Stimulated activated CD4-positive, alpha-beta T cell treated with anti-CD3 and anti-CD28 coated beads, Interleukin-1b, Interleukin-23, amount 100 ng/mL, for 48 hours (primary cell): ENCODE results near the gene RNF39.
"Not testable (repeated sequence)": the region's sequence is repeated elsewhere in the genome, so short reads cannot be mapped to it uniquely, and the experiment has no call there.

Experiments used
- DNase-seq: peaks from one replicate; pipeline ENCODE4 v3.0.0-alpha.2; 2020

RNF39 gene

DNA sequence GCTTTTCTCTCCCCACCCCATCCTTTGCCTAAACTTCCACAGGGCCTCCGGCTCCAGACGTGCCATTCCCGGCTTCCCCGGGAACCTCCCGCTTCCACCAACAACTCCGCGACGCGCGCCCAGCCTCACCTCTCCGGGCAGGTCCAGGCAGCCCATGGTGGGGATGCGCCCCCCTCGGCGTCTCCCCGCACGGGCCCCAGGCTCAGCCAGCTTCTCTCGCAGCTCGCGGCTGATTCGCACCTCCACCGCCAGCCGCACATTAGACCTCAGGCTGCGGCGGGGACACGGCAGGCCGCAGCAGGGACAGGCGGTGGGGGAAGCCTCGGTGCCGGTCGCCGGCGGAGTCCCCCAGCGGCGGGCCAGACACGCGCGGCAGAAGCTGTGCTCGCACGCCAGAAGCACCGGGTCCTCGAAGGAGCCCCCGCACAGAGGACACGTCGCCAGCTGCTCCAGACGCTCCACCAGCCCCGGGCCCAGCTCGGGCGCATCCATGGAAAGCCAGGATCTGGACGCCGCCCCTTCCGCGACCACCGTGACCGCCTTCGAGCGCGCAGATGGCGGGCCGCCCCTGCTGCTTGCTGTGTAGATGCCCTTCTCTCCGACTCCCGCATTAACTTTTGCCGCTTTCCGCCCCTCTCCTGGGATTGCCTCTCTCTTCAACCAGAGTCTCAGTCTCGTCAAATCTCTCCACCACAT lies at the start of gene RNF39:
TSS of gene RNF39 (minus strand) at position 676 of the 696 bp plus-strand sequence. CDS start at position 492, 184 bp downstream.
- DNase-seq: no peak

DNA sequence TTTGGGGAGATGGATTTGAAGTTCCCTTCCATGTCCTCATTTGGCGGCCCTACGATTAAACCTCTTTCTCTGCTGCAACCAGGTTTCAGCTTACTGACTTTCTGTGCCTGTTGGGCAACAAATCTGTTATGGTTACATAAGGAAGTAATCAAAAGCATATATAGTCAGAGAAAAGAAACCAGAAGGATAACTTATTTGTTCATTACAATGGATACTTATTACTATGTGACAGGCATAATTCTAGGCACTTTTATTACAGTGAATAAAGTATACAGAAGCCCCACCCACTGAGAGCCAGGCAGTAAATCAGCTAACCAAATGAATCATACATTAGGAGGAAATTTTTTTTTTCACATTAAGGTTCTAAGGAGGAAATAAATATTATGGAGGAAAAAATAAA lies 46.9 kb upstream of the RNF39 start:
- no peak for DNase-seq

DNA sequence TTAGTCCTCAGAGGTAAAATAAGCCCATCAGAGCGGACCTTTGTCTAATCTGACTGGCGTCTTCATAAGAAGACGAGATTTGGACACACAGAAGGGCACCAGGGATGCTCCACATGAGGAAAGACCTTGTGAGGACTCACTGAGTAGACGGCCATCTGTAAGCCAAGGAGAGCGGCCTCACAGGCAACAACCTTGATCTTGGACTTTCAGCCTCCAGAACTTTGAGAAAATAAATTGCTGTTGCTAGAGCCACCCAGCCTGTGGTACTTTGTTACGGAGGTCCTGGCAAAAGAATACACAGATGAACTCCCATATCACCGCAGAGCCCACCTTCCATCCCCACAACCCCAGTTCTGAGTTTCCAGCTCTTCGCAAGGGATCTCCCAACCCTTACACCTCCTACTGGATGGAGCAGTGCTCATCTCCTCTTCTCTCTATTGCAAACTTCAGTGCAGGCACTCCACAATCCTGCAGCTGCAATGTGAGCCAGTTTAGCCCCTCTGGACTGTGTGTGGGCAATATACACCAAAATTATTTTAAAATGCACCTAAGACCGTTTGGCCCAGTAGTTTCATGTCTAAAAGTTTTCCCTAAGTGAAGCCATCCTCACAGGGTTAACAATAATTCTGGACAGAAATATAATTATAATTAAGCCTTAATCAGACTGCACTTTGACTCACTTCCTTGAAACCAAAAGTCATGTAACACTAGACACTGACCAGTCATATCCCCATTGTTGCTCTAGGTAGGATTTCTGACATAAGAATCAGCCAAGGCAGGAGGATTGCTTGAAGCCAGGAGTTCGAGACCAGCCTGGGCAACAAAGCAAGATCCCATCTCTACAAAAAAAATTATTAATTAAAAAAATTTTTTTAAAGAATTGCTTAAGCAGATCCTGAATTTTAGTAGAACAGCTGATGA lies 46.1 kb upstream of the RNF39 start:
- no peak for DNase-seq

DNA sequence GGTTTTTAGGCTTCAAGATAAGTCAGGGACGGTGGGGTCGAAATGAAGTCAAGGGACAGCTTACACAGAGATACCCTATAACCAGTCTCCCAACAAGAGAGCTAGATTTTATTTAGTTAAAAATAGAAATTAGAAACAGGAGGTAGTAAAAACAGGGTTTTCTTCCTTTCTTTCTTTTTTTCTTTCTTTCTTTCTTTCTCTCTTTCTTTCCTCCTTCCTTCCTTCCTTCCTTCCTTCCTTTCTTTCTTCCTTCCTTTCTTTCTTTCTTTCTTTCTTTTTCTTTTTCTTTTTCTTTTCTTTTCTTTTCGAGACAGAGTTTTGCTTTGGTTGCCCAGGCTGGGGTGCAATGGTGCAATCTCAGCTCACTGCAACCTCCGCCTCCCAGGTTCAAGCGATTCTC lies 43.1 kb upstream of the RNF39 start:
- DNase-seq: not testable (repeated sequence)

- no peak for DNase-seq
These were observed 41.2 kb upstream of the RNF39 start for GRCh38 chr6:30116724-30117123.

DNA sequence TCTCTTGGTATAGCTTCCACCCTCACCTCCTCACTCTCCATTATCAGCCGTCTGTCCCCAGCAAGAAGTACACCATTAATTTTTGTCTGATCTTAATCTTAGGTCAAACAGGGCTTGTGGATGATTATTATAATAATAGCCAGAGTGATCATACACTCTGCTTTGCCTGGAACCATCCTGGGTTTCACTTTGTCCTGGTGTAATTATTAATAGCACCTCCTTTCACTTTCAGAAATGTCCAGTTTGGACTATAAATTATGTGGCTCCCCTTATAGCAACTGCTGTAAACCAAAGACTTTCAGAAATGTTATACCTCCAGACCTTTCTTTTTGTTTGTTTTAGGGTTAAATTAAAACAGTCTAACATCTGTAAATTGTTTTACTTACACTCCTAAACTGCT lies 38.3 kb upstream of the RNF39 start:
- DNase-seq: no peak

DNA sequence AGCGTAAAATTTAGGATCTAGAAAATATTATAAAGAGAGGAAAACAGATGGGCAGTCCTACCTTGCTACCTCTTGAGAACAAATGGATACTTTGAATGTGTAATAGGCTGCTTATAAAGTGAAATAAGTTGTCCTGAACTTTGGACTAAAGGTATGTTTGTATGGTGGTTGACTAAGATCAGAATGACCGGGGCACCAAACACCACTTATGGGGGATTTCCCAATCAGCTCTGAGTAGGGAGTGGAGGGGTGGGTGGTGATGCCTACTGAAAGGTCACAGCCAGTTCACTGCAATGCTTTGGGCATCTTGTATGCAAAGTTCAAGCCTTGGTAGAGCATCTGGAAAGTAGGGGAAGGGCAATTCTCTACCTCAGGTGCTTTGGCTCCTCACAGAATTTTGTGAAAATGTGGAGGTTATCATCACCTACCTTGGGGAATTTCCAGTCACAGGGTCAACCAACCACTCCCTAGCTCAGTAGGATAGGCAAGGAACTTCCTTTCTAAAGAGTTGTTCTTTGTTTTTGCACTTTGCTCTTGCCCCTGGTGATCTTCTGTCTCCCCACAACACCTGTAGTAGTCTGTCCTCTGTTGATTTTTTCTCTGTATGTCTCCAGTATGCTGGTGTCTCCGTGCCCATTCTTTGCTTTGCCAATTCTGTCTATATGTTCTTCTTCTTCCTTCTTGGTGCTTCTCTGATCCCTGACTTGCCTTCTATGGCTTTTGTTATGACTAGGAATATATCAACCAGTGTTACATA lies 37.6 kb upstream of the RNF39 start, which contains the start of gene TRIM31:
TSS of gene TRIM31 (minus strand) at position 88 of the 757 bp plus-strand sequence. CDS start 285 bp downstream, outside the sequence.
- DNase-seq: no peak

DNA sequence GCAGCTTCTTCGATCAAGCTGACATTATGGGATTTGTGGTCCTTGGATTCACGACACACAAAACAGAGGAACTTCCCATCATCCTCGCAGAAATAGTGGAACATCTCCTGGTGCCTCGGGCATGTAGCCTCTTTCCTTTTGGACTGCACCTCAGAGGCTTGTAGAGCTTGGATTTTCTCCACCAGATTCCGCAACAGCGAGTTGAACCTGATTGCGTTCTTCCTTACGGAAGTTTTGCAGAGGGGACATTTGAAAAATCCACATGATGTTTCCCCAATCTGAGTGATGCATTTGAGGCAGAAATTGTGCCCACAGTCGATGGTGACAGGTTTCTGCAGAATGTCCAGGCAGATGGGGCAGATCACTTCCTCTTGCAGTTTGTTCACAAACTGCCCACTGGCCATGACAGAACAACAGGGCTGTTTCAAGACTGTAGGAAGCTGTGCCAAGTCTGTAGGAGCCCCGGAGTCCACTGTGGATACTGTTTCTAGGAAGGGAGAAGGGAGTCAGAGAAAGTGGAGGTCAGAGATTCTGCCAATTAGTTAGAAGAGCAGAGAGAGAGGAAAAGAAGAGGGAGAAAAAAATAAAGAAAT lies 36.9 kb upstream of the RNF39 start:
- no peak for DNase-seq

DNA sequence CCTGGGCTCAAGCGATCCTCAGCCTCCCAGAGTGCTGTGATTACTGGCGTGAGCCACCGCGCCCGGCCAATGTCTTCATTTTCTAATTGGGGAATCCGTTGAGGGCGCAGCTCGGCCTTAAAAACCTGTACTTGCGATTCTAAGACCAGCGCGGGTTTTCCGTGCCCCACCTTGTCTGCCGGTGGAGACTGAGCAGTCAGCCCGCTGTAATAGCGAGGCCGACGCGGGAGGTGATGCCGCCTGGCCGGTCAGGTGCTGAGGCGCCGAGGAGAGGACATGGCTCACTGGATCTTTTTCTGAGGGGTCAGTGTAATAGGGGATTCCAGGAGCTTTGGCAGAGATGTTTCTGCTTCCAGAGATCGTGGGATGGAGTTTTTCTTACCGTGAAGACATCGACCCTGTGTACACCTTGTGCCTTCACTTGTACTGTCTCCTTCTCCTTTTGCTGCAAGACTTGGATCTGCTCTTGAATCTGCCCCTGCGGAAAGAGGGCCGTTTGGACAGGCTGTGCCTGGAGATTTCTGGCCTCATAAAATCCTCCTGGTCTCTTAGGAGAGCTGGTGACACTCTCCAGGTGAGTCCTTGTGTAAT lies 35.8 kb upstream of the RNF39 start:
- DNase-seq: no peak

GRCh38 chr6:30104661-30105060 lies 29.1 kb upstream of the RNF39 start:
- no peak for DNase-seq

DNA sequence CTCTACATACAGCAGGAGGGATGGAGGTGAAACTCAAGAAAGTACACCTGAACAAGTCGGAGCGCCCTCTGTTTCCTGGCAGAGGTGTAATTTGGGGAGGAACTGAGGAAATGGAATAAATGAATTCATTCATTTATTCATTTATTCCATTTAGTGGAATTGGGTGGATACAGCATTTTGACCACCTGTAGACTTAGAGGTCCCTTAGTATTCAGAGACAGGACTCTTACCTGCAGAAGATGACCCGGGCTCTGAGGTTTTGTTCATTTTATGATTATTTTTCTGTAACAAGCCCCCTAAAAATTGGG lies 28.3 kb upstream of the RNF39 start:
- DNase-seq: no peak

DNA sequence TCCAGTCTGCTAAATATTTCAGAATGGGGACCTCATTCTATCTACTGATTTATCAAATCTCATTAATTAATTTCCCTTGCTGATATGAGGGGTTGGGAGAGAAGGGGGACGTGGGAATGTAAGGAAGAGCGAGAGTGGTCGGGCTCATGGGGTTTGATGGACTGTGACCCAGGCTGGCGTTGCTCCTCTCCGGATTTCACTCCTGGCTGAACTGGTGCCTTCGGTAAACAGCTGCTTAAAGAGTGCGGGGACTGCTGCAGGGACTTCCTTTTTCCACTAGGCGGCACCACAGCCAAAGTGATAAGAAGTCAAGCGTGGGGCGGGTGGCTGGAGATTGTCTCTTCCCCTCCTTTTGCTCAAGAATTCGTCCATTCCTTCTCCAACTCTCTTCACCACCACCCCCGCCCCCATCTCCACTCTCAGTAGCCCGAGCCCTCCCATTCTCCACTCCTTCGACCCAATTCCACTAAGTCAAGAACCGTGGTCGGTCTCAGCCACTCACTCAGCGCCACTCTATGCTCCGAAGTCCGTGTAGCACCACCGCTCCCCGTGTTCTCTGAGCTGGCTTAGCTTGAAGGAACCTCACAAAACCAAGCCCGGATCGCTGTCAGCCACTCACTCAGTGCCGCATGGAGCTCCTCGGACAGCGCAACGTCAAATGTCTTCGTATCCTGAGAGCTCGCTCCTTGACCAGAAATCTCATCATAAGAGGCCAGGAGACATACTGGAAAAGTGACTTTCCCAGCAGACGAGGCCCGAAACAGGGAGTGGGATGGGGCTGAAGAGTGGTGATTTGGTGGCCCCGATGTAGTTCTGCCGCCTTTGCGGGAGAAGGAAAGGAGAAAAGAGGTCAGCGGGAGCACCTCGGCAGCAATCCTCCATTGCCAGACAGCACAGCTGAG lies 27.7 kb upstream of the RNF39 start:
- DNase-seq: peak; percentile 85

DNA sequence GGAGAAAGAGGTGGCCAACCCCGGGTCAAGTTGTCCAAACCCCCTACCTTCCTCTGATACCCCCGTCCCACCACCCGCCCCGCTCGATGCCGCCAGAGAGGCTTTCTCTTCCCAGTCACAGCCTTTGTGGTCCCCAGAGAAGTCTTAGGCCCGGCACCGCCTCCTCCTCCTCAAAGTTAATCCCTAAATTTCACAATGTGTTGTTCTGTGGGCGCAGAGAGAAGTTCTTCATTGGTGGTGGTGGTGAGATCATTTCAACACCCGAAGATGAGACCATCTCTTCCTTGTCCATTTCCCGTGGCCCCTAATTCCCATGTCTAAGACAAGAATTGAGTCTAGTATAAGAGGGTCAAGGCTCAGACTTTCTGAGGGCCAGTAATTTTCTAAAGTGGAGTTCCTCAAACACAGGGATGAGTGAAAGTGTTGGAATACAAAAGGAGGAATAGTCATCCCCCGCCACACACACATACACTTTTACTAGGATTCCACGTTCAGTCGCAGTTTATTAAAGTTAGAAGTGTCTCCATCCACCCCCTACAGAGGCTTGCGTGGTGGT lies 26.9 kb upstream of the RNF39 start:
- DNase-seq: no peak

- peak; percentile 62 for DNase-seq
These were observed 26.2 kb upstream of the RNF39 start for GRCh38 chr6:30101444-30102413.

- no peak for DNase-seq
These were observed 25.2 kb upstream of the RNF39 start for GRCh38 chr6:30100585-30101443.

DNA sequence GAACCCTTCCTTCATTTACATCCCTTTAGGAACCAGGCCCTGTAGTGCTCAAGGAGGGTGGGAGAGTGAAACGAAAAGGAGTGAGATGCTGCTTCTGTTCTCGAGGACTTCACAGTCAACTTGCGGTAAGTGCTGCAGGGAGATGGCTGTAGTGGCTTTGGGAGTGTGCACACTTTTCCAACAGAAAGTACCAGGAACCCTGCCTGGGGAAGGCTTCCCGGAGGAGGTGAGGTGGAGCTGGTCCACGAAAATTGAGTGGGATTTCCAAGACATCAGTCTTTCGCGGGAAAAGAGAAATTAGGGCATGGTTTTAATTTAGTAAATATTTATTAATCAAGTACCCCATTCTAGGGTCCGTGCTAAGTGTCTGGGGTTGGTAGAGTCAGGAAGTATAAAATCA lies 24.6 kb upstream of the RNF39 start:
- no peak for DNase-seq

- DNase-seq: no peak
These were observed 22.6 kb upstream of the RNF39 start for GRCh38 chr6:30097902-30098768.

DNA sequence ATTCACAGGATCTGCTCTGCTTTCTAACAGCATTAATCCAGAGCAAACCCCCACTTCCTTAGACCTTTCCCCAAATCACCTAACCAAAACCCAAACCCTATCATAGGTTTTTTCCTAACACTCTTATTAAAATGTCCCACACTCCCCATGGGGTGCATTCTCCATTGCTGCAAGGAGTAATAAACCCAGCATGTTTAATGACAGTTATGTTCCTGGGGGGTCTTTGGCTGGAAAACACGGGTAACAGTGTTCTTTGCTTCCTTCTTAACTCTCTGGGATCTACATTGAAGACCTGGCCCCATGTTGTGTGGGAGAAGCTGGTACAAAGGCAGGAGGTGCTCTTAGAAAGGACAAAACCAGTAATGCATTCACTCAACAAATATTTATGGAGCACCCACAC lies 21.3 kb upstream of the RNF39 start:
- no peak for DNase-seq
